WTC11 (cell line): ENCODE data around the gene LEKR1. TPM values are rescaled to one million over a fixed set of nuclear protein-coding genes. Genes with fewer than 3 reads are reported as not detected.

Experiments used
- ATAC-seq: fragments of 200-7000 bp; cut with Tn5 transposase; 2 replicates; pipeline ENCODE4 v1.10.0; 2021; ENCODE audit warnings: mild to moderate bottlenecking, moderate library complexity
- CTCF ChIA-PET: fragments of 300-600 bp; sonication (Branson Sonifier 250); formaldehyde crosslinking; loops from one replicate; lab custom pipeline; 2021; ENCODE audit warnings: antibody characterized with exemption; lab: Charles Lee
- POLR2A ChIA-PET: fragments of 350-600 bp; sonication (Branson Sonifier 250); formaldehyde crosslinking; loops from one replicate; lab custom pipeline; 2021; ENCODE audit warnings: antibody characterized with exemption; lab: Charles Lee
- DNase-seq: peaks from one replicate; pipeline ENCODE4 v3.0.0; 2021; ENCODE audit warnings: low spot score
- H3K27ac Mint-ChIP-seq: 2 replicates; pipeline ENCODE4 v1.8.0; 2021; ENCODE audit warnings: mixed read lengths
- H3K27me3 Mint-ChIP-seq: 2 replicates; pipeline ENCODE4 v1.8.0; 2021; ENCODE audit warnings: low read depth, mild to moderate bottlenecking, moderate library complexity, mixed read lengths
- H3K36me3 Mint-ChIP-seq: 2 replicates; pipeline ENCODE4 v1.8.0; 2021; ENCODE audit warnings: mixed read lengths
- H3K4me1 Mint-ChIP-seq: 2 replicates; pipeline ENCODE4 v1.8.0; 2022; ENCODE audit warnings: mixed read lengths
- H3K4me3 Mint-ChIP-seq: 2 replicates; pipeline ENCODE4 v1.8.0; 2021; ENCODE audit warnings: mild to moderate bottlenecking, moderate library complexity, mixed read lengths
- H3K9me3 Mint-ChIP-seq: 2 replicates; pipeline ENCODE4 v1.8.0; 2021; ENCODE audit warnings: mixed read lengths
- CBFB ChIP-seq: sonication (generic); formaldehyde crosslinking; IDR thresholded peaks from 2 replicates; pipeline ENCODE4 v1.8.1; 2022; ENCODE audit warnings: mild to moderate bottlenecking, low read depth, missing genetic modification reagents
- FOXK1 ChIP-seq: sonication (generic); formaldehyde crosslinking; IDR thresholded peaks from 2 replicates; pipeline ENCODE4 v1.8.0; 2022; ENCODE audit warnings: mild to moderate bottlenecking, moderate library complexity, missing genetic modification reagents
- FOXP1 ChIP-seq: sonication (generic); formaldehyde crosslinking; IDR thresholded peaks from 2 replicates; pipeline ENCODE4 v1.8.0; 2022; ENCODE audit warnings: missing genetic modification reagents, mild to moderate bottlenecking, moderate library complexity, borderline replicate concordance
- GRHL2 ChIP-seq: fragments of 250-450 bp; sonication (Bioruptor Pico); IDR thresholded peaks from 2 replicates; pipeline ENCODE4 v1.8.0; 2022; ENCODE audit warnings: mild to moderate bottlenecking, moderate library complexity; ENCODE audit not compliant: insufficient replicate concordance, severe bottlenecking
- GTF2I ChIP-seq: fragments of 250-450 bp; sonication (Bioruptor Pico); conservative IDR thresholded peaks from 2 replicates; pipeline ENCODE4 v1.4.0; 2021; ENCODE audit warnings: mild to moderate bottlenecking
- HMGA2 ChIP-seq: fragments of 250-450 bp; sonication (Bioruptor Pico); IDR thresholded peaks from 2 replicates; pipeline ENCODE4 v1.4.0; 2021; ENCODE audit warnings: mild to moderate bottlenecking, moderate library complexity
- IRF2 ChIP-seq: sonication (generic); formaldehyde crosslinking; IDR thresholded peaks from 2 replicates; pipeline ENCODE4 v1.8.0; 2022; ENCODE audit warnings: low read depth, missing genetic modification reagents, borderline replicate concordance
- KAT7 ChIP-seq: sonication (generic); formaldehyde crosslinking; IDR thresholded peaks from 2 replicates; pipeline ENCODE4 v1.8.1; 2023; ENCODE audit warnings: missing genetic modification reagents, mild to moderate bottlenecking, borderline replicate concordance
- MYBL2 ChIP-seq: sonication (generic); formaldehyde crosslinking; IDR thresholded peaks from 2 replicates; pipeline ENCODE4 v1.8.1; 2023; ENCODE audit warnings: mild to moderate bottlenecking, moderate library complexity, missing genetic modification reagents
- NFATC4 ChIP-seq: fragments of 250-450 bp; sonication (Bioruptor Pico); IDR thresholded peaks from 2 replicates; pipeline ENCODE4 v1.9.0; 2021; ENCODE audit warnings: mild to moderate bottlenecking
- NR2C2 ChIP-seq: sonication (generic); formaldehyde crosslinking; IDR thresholded peaks from 2 replicates; pipeline ENCODE4 v1.8.0; 2022; ENCODE audit warnings: mild to moderate bottlenecking, missing genetic modification reagents
- NR3C1 ChIP-seq: sonication (generic); formaldehyde crosslinking; conservative IDR thresholded peaks from 2 replicates; pipeline ENCODE4 v1.8.1; 2023; ENCODE audit warnings: low read depth, mild to moderate bottlenecking, missing genetic modification reagents
- RORB ChIP-seq: fragments of 250-450 bp; sonication (Bioruptor Pico); IDR thresholded peaks from 2 replicates; pipeline ENCODE4 v1.9.0; 2021; ENCODE audit warnings: mild to moderate bottlenecking
- SMAD4 ChIP-seq: sonication (generic); formaldehyde crosslinking; IDR thresholded peaks from 2 replicates; pipeline ENCODE4 v1.8.0; 2022; ENCODE audit warnings: mild to moderate bottlenecking, missing genetic modification reagents
- TCF7 ChIP-seq: sonication (generic); formaldehyde crosslinking; IDR thresholded peaks from 2 replicates; pipeline ENCODE4 v1.8.0; 2022; ENCODE audit warnings: mild to moderate bottlenecking, low read depth, missing genetic modification reagents, moderate library complexity
- TP53 ChIP-seq: sonication (generic); formaldehyde crosslinking; IDR thresholded peaks from 2 replicates; pipeline ENCODE4 v1.8.1; 2023; ENCODE audit warnings: mild to moderate bottlenecking, missing genetic modification reagents
- ZNF416 ChIP-seq: fragments of 250-450 bp; sonication (Bioruptor Pico); IDR thresholded peaks from 2 replicates; pipeline ENCODE4 v1.9.0; 2021; ENCODE audit warnings: mild to moderate bottlenecking, inconsistent platforms
- total RNA-seq: library from RNA; stranded (reverse); gene quantifications from 3 replicates; pipeline ENCODE4 v1.2.3, GENCODE V29; 2021
- TF ChIP-seq, protein P1 (sequence below): sonication (generic); formaldehyde crosslinking; conservative IDR thresholded peaks from 2 replicates; pipeline ENCODE4 v1.8.1; 2023; ENCODE audit warnings: mild to moderate bottlenecking, low read depth, missing genetic modification reagents, moderate library complexity
- TF ChIP-seq, protein P2 (sequence below): sonication (generic); formaldehyde crosslinking; IDR thresholded peaks from 2 replicates; pipeline ENCODE4 v1.8.1; 2023; ENCODE audit warnings: mild to moderate bottlenecking, missing genetic modification reagents
- TF ChIP-seq, protein P3 (sequence below): sonication (generic); formaldehyde crosslinking; IDR thresholded peaks from 2 replicates; pipeline ENCODE4 v1.8.0; 2022; ENCODE audit warnings: mild to moderate bottlenecking, missing genetic modification reagents
- TF ChIP-seq, protein P4 (sequence below): sonication (generic); formaldehyde crosslinking; IDR thresholded peaks from 2 replicates; pipeline ENCODE4 v1.8.0; 2022; ENCODE audit warnings: mild to moderate bottlenecking, missing genetic modification reagents
- TF ChIP-seq, protein P5 (sequence below): fragments of 250-450 bp; sonication (Bioruptor Pico); IDR thresholded peaks from 2 replicates; pipeline ENCODE4 v1.8.0; 2021; ENCODE audit warnings: mild to moderate bottlenecking
- TF ChIP-seq, protein P6 (sequence below): sonication (generic); formaldehyde crosslinking; IDR thresholded peaks from 2 replicates; pipeline ENCODE4 v1.8.1; 2023; ENCODE audit warnings: mild to moderate bottlenecking, missing genetic modification reagents, moderate library complexity
- TF ChIP-seq, protein P7 (sequence below): sonication (generic); formaldehyde crosslinking; IDR thresholded peaks from 2 replicates; pipeline ENCODE4 v1.8.0; 2022; ENCODE audit warnings: missing genetic modification reagents
- TF ChIP-seq, protein P8 (sequence below): fragments of 250-450 bp; sonication (Bioruptor Pico); IDR thresholded peaks from 2 replicates; pipeline ENCODE4 v1.9.0; 2021; ENCODE audit warnings: mild to moderate bottlenecking

LEKR1 gene
- total RNA-seq, 1 experiment from 2014 or later: 0.09 TPM

DNA sequence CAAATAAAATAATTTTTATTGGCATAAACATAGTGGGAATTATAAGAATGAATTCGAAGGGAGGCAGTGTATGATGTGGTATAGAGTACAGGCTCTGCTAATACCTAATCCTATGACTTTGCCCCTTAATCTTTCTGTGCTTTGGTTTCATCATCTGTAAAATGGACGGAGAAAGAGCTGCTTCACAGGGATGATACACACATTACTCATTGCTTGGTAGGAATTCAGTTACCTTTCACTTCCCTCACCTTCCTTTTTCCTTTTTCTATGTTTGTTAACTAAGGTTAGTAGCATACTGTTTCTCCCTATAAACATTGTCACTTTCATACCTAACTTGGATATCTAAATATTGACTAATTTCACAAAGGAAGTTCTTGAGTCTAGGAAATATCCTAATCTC lies 36.2 kb downstream of the LEKR1 start:
- CTCF ChIA-PET: no interaction called here
- no peaks in the 10 kb centered on the region for H3K27me3 Mint-ChIP-seq
- no peak overlapping the region for H3K4me3 Mint-ChIP-seq
- TF ChIP-seq ZNF416 (CRISPR knock-in tag): no peak
- TF ChIP-seq NR3C1 (CRISPR knock-in tag): no peak
- no peak for TF ChIP-seq IRF2 (CRISPR knock-in tag)
- TF ChIP-seq KAT7: no peak
- TF ChIP-seq, protein P1, sequence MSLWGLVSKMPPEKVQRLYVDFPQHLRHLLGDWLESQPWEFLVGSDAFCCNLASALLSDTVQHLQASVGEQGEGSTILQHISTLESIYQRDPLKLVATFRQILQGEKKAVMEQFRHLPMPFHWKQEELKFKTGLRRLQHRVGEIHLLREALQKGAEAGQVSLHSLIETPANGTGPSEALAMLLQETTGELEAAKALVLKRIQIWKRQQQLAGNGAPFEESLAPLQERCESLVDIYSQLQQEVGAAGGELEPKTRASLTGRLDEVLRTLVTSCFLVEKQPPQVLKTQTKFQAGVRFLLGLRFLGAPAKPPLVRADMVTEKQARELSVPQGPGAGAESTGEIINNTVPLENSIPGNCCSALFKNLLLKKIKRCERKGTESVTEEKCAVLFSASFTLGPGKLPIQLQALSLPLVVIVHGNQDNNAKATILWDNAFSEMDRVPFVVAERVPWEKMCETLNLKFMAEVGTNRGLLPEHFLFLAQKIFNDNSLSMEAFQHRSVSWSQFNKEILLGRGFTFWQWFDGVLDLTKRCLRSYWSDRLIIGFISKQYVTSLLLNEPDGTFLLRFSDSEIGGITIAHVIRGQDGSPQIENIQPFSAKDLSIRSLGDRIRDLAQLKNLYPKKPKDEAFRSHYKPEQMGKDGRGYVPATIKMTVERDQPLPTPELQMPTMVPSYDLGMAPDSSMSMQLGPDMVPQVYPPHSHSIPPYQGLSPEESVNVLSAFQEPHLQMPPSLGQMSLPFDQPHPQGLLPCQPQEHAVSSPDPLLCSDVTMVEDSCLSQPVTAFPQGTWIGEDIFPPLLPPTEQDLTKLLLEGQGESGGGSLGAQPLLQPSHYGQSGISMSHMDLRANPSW (CRISPR knock-in tag): no peak
- TF ChIP-seq NFATC4 (CRISPR knock-in tag): no peak
- TF ChIP-seq TP53 (CRISPR knock-in tag): no peak
- TF ChIP-seq MYBL2: no peak
- no peak for TF ChIP-seq GRHL2 (CRISPR knock-in tag)
- no peak for TF ChIP-seq HMGA2 (CRISPR knock-in tag)
- no peak for TF ChIP-seq CBFB (CRISPR knock-in tag)
- TF ChIP-seq NR2C2 (CRISPR knock-in tag): no peak
- TF ChIP-seq, protein P2, sequence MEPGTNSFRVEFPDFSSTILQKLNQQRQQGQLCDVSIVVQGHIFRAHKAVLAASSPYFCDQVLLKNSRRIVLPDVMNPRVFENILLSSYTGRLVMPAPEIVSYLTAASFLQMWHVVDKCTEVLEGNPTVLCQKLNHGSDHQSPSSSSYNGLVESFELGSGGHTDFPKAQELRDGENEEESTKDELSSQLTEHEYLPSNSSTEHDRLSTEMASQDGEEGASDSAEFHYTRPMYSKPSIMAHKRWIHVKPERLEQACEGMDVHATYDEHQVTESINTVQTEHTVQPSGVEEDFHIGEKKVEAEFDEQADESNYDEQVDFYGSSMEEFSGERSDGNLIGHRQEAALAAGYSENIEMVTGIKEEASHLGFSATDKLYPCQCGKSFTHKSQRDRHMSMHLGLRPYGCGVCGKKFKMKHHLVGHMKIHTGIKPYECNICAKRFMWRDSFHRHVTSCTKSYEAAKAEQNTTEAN: no peak
- TF ChIP-seq, protein P3, sequence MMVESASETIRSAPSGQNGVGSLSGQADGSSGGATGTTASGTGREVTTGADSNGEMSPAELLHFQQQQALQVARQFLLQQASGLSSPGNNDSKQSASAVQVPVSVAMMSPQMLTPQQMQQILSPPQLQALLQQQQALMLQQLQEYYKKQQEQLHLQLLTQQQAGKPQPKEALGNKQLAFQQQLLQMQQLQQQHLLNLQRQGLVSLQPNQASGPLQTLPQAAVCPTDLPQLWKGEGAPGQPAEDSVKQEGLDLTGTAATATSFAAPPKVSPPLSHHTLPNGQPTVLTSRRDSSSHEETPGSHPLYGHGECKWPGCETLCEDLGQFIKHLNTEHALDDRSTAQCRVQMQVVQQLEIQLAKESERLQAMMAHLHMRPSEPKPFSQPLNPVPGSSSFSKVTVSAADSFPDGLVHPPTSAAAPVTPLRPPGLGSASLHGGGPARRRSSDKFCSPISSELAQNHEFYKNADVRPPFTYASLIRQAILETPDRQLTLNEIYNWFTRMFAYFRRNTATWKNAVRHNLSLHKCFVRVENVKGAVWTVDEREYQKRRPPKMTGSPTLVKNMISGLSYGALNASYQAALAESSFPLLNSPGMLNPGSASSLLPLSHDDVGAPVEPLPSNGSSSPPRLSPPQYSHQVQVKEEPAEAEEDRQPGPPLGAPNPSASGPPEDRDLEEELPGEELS (CRISPR knock-in tag): no peak
- TF ChIP-seq FOXP1: no peak
- POLR2A ChIA-PET: no interaction called here
- ATAC-seq (no peak), DNase-seq (no peak)
- H3K4me1 Mint-ChIP-seq: no peaks in the 10 kb centered on the region
- no peaks in the 10 kb centered on the region for H3K9me3 Mint-ChIP-seq
- H3K36me3 Mint-ChIP-seq: no peaks in the 10 kb centered on the region
- H3K27ac Mint-ChIP-seq: no peak overlapping the region

DNA sequence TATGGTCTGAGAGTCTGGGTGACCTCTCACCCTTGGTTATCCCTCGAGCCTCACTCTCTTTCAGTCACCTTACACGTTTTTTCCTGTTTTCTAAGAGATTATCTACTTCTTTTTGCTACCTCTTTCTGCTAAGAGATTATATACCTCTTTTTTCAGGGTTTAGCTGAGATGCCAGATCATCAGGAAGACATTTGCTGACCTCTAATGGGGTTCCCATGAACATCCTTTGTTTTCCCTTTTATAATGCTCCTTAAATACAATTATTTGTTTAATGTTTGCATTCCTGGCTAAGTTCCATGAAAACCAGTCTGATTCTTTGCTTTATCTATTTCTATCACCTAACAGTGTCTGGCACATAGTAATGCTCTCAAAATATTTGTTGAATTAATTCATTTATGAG lies 39.6 kb downstream of the LEKR1 start:
- POLR2A ChIA-PET: no interaction called here
- Mint-ChIP-seq H3K4me3 (no peak overlapping the region), H3K36me3 (no peaks in the 10 kb centered on the region), H3K27me3 (no peaks in the 10 kb centered on the region; the same call in 1 of the 2 replicates), H3K4me1 (no peaks in the 10 kb centered on the region), H3K9me3 (no peaks in the 10 kb centered on the region), H3K27ac (no peak overlapping the region)
- CTCF ChIA-PET: interaction anchor here (0.6 kb wide), 1 partner anchor 10 kb away, joined by 3 read pairs; no protein-coding TSS in a partner anchor
- DNase-seq (no peak), ATAC-seq (no peak)
- TF ChIP-seq, protein P4, sequence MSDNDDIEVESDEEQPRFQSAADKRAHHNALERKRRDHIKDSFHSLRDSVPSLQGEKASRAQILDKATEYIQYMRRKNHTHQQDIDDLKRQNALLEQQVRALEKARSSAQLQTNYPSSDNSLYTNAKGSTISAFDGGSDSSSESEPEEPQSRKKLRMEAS (CRISPR knock-in tag): no peak
- TF ChIP-seq GTF2I (no peak), FOXK1 (no peak), TCF7 (CRISPR knock-in tag) (no peak), SMAD4 (CRISPR knock-in tag) (no peak), RORB (CRISPR knock-in tag) (no peak)
- TF ChIP-seq, protein P5, sequence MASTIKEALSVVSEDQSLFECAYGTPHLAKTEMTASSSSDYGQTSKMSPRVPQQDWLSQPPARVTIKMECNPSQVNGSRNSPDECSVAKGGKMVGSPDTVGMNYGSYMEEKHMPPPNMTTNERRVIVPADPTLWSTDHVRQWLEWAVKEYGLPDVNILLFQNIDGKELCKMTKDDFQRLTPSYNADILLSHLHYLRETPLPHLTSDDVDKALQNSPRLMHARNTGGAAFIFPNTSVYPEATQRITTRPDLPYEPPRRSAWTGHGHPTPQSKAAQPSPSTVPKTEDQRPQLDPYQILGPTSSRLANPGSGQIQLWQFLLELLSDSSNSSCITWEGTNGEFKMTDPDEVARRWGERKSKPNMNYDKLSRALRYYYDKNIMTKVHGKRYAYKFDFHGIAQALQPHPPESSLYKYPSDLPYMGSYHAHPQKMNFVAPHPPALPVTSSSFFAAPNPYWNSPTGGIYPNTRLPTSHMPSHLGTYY (CRISPR knock-in tag): no peak
- TF ChIP-seq, protein P6, sequence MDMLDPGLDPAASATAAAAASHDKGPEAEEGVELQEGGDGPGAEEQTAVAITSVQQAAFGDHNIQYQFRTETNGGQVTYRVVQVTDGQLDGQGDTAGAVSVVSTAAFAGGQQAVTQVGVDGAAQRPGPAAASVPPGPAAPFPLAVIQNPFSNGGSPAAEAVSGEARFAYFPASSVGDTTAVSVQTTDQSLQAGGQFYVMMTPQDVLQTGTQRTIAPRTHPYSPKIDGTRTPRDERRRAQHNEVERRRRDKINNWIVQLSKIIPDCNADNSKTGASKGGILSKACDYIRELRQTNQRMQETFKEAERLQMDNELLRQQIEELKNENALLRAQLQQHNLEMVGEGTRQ (CRISPR knock-in tag): no peak
- TF ChIP-seq, protein P7, sequence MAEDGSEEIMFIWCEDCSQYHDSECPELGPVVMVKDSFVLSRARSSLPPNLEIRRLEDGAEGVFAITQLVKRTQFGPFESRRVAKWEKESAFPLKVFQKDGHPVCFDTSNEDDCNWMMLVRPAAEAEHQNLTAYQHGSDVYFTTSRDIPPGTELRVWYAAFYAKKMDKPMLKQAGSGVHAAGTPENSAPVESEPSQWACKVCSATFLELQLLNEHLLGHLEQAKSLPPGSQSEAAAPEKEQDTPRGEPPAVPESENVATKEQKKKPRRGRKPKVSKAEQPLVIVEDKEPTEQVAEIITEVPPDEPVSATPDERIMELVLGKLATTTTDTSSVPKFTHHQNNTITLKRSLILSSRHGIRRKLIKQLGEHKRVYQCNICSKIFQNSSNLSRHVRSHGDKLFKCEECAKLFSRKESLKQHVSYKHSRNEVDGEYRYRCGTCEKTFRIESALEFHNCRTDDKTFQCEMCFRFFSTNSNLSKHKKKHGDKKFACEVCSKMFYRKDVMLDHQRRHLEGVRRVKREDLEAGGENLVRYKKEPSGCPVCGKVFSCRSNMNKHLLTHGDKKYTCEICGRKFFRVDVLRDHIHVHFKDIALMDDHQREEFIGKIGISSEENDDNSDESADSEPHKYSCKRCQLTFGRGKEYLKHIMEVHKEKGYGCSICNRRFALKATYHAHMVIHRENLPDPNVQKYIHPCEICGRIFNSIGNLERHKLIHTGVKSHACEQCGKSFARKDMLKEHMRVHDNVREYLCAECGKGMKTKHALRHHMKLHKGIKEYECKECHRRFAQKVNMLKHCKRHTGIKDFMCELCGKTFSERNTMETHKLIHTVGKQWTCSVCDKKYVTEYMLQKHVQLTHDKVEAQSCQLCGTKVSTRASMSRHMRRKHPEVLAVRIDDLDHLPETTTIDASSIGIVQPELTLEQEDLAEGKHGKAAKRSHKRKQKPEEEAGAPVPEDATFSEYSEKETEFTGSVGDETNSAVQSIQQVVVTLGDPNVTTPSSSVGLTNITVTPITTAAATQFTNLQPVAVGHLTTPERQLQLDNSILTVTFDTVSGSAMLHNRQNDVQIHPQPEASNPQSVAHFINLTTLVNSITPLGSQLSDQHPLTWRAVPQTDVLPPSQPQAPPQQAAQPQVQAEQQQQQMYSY: no peak
- TF ChIP-seq, protein P8, sequence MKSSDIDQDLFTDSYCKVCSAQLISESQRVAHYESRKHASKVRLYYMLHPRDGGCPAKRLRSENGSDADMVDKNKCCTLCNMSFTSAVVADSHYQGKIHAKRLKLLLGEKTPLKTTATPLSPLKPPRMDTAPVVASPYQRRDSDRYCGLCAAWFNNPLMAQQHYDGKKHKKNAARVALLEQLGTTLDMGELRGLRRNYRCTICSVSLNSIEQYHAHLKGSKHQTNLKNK (CRISPR knock-in tag): no peak
